Measurements from ENCODE around the gene SLC17A7.

The SLC17A7 gene

GRCh38 chr19:49437231-49437630 is 4.1 kb downstream of the SLC17A7 start (continued):
- TF ChIP-seq, protein P1, sequence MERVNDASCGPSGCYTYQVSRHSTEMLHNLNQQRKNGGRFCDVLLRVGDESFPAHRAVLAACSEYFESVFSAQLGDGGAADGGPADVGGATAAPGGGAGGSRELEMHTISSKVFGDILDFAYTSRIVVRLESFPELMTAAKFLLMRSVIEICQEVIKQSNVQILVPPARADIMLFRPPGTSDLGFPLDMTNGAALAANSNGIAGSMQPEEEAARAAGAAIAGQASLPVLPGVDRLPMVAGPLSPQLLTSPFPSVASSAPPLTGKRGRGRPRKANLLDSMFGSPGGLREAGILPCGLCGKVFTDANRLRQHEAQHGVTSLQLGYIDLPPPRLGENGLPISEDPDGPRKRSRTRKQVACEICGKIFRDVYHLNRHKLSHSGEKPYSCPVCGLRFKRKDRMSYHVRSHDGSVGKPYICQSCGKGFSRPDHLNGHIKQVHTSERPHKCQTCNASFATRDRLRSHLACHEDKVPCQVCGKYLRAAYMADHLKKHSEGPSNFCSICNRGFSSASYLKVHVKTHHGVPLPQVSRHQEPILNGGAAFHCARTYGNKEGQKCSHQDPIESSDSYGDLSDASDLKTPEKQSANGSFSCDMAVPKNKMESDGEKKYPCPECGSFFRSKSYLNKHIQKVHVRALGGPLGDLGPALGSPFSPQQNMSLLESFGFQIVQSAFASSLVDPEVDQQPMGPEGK (CRISPR knock-in tag; IDR thresholded peaks at IDR 0.05; ENCODE audit: borderline replicate concordance) = no peak

DNA sequence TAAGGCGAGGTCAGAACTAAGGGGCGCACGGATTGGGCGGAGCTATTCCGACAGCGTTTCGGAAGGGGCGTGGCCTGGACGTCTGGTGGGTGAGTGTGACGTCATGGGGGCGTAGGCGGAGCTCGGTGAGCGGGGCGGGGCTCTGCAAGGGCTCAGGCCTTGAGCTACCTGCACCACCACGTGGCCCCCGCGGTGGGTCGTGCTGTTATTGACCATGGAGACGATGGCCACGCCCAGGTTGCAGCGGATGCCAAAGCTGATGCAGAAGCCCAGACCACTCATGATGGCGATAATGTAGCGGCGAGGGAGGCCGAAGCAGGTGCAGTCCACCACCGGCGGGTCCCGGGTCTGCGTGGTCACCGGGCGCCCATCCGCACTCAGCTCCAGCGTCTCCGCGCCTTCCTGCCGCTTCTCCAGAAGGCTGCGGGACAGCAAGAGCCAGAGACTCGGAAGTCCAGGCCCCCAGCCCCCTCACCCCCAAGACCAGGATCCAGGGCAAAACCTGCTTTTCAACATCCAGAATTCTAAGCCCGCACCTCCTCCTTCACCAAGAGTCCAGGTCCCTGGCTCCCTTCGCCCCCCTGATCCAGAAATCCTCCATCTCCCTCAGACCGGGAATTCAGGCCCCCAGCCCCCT is 4.8 kb downstream of the SLC17A7 start:
- TF ChIP-seq, protein P2, sequence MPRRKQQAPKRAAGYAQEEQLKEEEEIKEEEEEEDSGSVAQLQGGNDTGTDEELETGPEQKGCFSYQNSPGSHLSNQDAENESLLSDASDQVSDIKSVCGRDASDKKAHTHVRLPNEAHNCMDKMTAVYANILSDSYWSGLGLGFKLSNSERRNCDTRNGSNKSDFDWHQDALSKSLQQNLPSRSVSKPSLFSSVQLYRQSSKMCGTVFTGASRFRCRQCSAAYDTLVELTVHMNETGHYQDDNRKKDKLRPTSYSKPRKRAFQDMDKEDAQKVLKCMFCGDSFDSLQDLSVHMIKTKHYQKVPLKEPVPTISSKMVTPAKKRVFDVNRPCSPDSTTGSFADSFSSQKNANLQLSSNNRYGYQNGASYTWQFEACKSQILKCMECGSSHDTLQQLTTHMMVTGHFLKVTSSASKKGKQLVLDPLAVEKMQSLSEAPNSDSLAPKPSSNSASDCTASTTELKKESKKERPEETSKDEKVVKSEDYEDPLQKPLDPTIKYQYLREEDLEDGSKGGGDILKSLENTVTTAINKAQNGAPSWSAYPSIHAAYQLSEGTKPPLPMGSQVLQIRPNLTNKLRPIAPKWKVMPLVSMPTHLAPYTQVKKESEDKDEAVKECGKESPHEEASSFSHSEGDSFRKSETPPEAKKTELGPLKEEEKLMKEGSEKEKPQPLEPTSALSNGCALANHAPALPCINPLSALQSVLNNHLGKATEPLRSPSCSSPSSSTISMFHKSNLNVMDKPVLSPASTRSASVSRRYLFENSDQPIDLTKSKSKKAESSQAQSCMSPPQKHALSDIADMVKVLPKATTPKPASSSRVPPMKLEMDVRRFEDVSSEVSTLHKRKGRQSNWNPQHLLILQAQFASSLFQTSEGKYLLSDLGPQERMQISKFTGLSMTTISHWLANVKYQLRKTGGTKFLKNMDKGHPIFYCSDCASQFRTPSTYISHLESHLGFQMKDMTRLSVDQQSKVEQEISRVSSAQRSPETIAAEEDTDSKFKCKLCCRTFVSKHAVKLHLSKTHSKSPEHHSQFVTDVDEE (CRISPR knock-in tag; IDR thresholded peaks at IDR 0.05) = no peak
- no peak for TF ChIP-seq ZFP3 (CRISPR knock-in tag; IDR thresholded peaks at IDR 0.05)
- TF ChIP-seq BACH2 (CRISPR knock-in tag; IDR thresholded peaks at IDR 0.05; ENCODE audit: borderline replicate concordance) = no peak
- no peak for TF ChIP-seq GLIS3 (CRISPR knock-in tag; IDR thresholded peaks at IDR 0.05)
- peak; percentile 8; the same call in 1 of the 3 replicates for ATAC-seq

GRCh38 chr19:49435670-49436069 is 5.7 kb downstream of the SLC17A7 start:
- no peak for TF ChIP-seq TOX (CRISPR knock-in tag; IDR thresholded peaks at IDR 0.05; ENCODE audit: borderline replicate concordance)
- no peak for TF ChIP-seq ZNF8 (CRISPR knock-in tag; IDR thresholded peaks at IDR 0.05)
- no peak for TF ChIP-seq ZNF565 (CRISPR knock-in tag; conservative IDR thresholded peaks at IDR 0.05; ENCODE audit: low read depth)
- TF ChIP-seq, protein P2 (CRISPR knock-in tag; IDR thresholded peaks at IDR 0.05) = no peak
- TF ChIP-seq ZFP30 (CRISPR knock-in tag; IDR thresholded peaks at IDR 0.05) = no peak
- TF ChIP-seq CSDC2 (CRISPR knock-in tag; IDR thresholded peaks at IDR 0.05) = no peak
- no peak for TF ChIP-seq BACH2 (CRISPR knock-in tag; IDR thresholded peaks at IDR 0.05; ENCODE audit: borderline replicate concordance)
- TF ChIP-seq ARNTL (CRISPR knock-in tag; IDR thresholded peaks at IDR 0.05; ENCODE audit: borderline replicate concordance, low read depth) = no peak
- no peak for TF ChIP-seq ZC3H10 (CRISPR knock-in tag; IDR thresholded peaks at IDR 0.05)
- TF ChIP-seq CSRNP3 (CRISPR knock-in tag; IDR thresholded peaks at IDR 0.05) = no peak
- no peak for TF ChIP-seq TCF4 (CRISPR knock-in tag; IDR thresholded peaks at IDR 0.05; ENCODE audit: borderline replicate concordance)
- ATAC-seq = no peak

DNA sequence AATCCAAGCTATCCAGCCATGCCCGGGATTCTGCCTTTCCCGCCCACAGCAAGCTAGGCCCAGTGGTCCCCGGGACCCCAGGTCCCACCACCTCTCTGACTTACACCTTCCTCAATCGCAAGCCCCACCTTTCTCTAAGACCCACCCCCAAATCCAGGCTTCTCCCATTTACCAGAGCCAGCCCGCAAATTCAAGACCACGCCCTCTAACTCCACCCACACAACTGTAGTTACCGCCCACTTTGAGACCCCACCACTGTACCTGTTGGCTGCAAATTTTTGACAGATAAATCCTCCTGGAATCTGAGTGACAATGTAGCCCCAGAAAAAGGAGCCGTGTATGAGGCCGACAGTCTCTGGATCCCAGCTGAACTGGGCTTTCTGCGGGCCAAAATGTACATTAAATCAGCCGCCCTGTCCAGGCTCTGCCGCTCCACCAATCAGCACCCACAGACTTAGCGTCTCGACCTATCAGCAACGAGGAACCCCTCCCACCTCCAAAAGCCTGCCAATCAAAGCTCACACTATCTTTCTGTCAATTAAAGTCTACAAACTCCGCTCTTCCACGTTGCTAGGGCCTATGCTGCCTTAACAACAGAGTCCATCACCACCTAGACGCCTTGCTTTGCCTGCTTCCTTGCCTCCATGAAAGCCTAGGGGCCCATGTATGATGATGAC is 6.3 kb downstream of the SLC17A7 start:
- ATAC-seq = peak; percentile 40
- no peak for TF ChIP-seq CREB5 (CRISPR knock-in tag; IDR thresholded peaks at IDR 0.05; ENCODE audit: low read depth)
- no peak for TF ChIP-seq ZNF70 (CRISPR knock-in tag; IDR thresholded peaks at IDR 0.05)
- no peak for TF ChIP-seq ARNTL (CRISPR knock-in tag; IDR thresholded peaks at IDR 0.05; ENCODE audit: borderline replicate concordance, low read depth)
- TF ChIP-seq, protein P1 (CRISPR knock-in tag; IDR thresholded peaks at IDR 0.05; ENCODE audit: borderline replicate concordance) = no peak
- TF ChIP-seq CSDC2 (CRISPR knock-in tag; IDR thresholded peaks at IDR 0.05) = no peak
- no peak for TF ChIP-seq CSRNP3 (CRISPR knock-in tag; IDR thresholded peaks at IDR 0.05)
- TF ChIP-seq ESRRG (CRISPR knock-in tag; IDR thresholded peaks at IDR 0.05) = no peak
- no peak for TF ChIP-seq RARB (CRISPR knock-in tag; IDR thresholded peaks at IDR 0.05)
- no peak for TF ChIP-seq TCF4 (CRISPR knock-in tag; IDR thresholded peaks at IDR 0.05; ENCODE audit: borderline replicate concordance)
- no peak for TF ChIP-seq GLIS3 (CRISPR knock-in tag; IDR thresholded peaks at IDR 0.05)
- TF ChIP-seq ZNF565 (CRISPR knock-in tag; conservative IDR thresholded peaks at IDR 0.05; ENCODE audit: low read depth) = no peak
- TF ChIP-seq TOX (CRISPR knock-in tag; IDR thresholded peaks at IDR 0.05; ENCODE audit: borderline replicate concordance) = no peak
- TF ChIP-seq ZFP3 (CRISPR knock-in tag; IDR thresholded peaks at IDR 0.05) = no peak
- TF ChIP-seq SNAI2 (CRISPR knock-in tag; IDR thresholded peaks at IDR 0.05) = no peak
- no peak for TF ChIP-seq ZC3H10 (CRISPR knock-in tag; IDR thresholded peaks at IDR 0.05)
